Stimulated activated naive B cell treated with anti-CD40 and anti-IgM and Interleukin-4, amounts not matched to agents 10 μg/mL and 1 μg/mL and 100 μg/mL, for 72 hours (primary cell): ENCODE data around the gene PGAP2.
A peak's percentile ranks its signal among the peaks of the same experiment; 100 is the strongest.
"Not testable (repeated sequence)": the region's sequence is repeated elsewhere in the genome, so short reads cannot be mapped to it uniquely, and the experiment has no call there.

ENCODE experiments used
- ATAC-seq, 2 donors: fragments of 150-1000 bp; cut with Tn5 transposase; replicated peaks; 2 replicates each; pipeline ENCODE4 v1.10.0; 2021; ENCODE audit warnings: moderate library complexity in 1 of 2
- DNase-seq: peaks from one replicate; pipeline ENCODE4 v3.0.0; 2021
- H3K27ac Mint-ChIP-seq: one replicate; pipeline ENCODE4 v1.8.0; 2022; ENCODE audit warnings: mild to moderate bottlenecking, mixed read lengths
- H3K27me3 Mint-ChIP-seq, 2 donors: one replicate each; pipeline ENCODE4 v1.8.0; 2022; ENCODE audit warnings: mixed read lengths in 2 of 2
- H3K36me3 Mint-ChIP-seq, 2 donors: one replicate each; pipeline ENCODE4 v1.8.0; 2022; ENCODE audit warnings: mixed read lengths in 2 of 2, mild to moderate bottlenecking in 1 of 2
- H3K4me1 Mint-ChIP-seq, 2 donors: one replicate each; pipeline ENCODE4 v1.8.0; 2022; ENCODE audit warnings: mixed read lengths in 2 of 2, mild to moderate bottlenecking in 1 of 2
- H3K4me3 Mint-ChIP-seq, 2 donors: one replicate each; pipeline ENCODE4 v1.8.0; 2022; ENCODE audit warnings: mild to moderate bottlenecking in 2 of 2, mixed read lengths in 2 of 2, moderate library complexity in 1 of 2
- H3K9me3 Mint-ChIP-seq, 2 donors: one replicate each; pipeline ENCODE4 v1.8.0; 2022; ENCODE audit warnings: mixed read lengths in 2 of 2, mild to moderate bottlenecking in 1 of 2

Gene PGAP2

GRCh38 chr11:3860898-3861393, 52.6 kb downstream of the PGAP2 start:
- DNase-seq, H3K9me3 Mint-ChIP-seq, H3K27me3 Mint-ChIP-seq: not testable (repeated sequence)
- peak; percentile 44 to 63 for ATAC-seq
- Mint-ChIP-seq H3K36me3 (peaks cover 6 to 14% of the 10 kb centered on the region in 2 donors), H3K4me3 (peak overlapping the region; percentile 42 to 76), H3K27ac (peak overlapping the region; percentile 67), H3K4me1 (peaks cover 57 to 86% of the 10 kb centered on the region in 2 donors)

GRCh38 chr11:3861683-3862082, 53.3 kb downstream of the PGAP2 start:
- peaks cover 57 to 87% of the 10 kb centered on the region in 2 donors for H3K4me1 Mint-ChIP-seq
- DNase-seq = no peak
- peak overlapping the region in 1 of 2 donors; percentile 48 for H3K4me3 Mint-ChIP-seq
- H3K27ac Mint-ChIP-seq = peak overlapping the region; percentile 67
- H3K9me3 Mint-ChIP-seq = no peaks in the 10 kb centered on the region
- H3K36me3 Mint-ChIP-seq = peaks cover 6 to 14% of the 10 kb centered on the region in 2 donors
- H3K27me3 Mint-ChIP-seq = no peaks in the 10 kb centered on the region
- no peak for ATAC-seq

DNA sequence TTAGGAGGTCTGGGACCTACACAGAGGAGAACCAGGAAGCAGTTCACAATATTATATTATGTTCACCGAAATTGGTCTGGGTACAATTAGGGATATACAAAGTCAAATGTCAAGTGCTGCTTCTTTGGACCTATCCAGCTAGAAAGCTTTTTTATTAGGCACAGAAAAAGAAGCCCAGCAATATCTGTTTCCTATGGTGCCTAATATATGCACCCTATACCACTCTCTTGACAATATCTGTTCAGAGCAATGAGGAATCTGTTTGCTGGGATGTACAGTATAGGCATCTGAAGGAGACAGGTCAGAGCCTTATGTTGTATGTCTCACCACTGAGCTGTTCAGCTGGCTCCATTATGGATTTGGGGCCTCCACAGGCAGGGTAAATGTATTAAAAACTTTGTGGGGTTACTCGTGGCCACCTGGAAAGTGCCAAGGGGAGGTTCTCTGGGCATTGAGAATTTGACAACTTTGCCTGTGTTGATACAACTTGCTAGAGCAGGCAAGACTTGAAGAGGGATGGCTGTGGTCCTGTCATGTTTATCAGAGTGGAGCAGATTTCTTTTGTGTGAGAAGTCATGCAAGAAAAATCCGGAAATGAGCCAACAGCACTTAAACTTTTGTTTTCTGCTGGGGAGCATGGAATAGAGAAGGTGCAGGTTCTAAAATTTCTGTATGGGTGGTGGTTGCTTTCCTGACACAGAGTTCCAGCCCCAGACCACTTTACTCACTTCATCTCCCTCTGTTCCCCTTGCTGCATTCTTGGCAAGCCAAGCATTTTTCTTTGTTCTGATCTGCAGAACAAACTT, 57.2 kb downstream of the PGAP2 start:
- H3K4me3 Mint-ChIP-seq = peak overlapping the region; percentile 14 to 40
- H3K36me3 Mint-ChIP-seq = peaks cover 6 to 10% of the 10 kb centered on the region in 2 donors
- H3K4me1 Mint-ChIP-seq = peaks cover 55 to 87% of the 10 kb centered on the region in 2 donors
- no peaks in the 10 kb centered on the region for H3K9me3 Mint-ChIP-seq
- DNase-seq (no peak), ATAC-seq (peak; percentile 18 to 35)
- H3K27me3 Mint-ChIP-seq = no peaks in the 10 kb centered on the region
- H3K27ac Mint-ChIP-seq = peak overlapping the region; percentile 59

- Mint-ChIP-seq H3K9me3 (no peaks in the 10 kb centered on the region), H3K27ac (peak overlapping the region; percentile 59), H3K4me1 (peaks cover 54 to 87% of the 10 kb centered on the region in 2 donors), H3K4me3 (peak overlapping the region; percentile 14 to 40), H3K27me3 (no peaks in the 10 kb centered on the region), H3K36me3 (peaks cover 5 to 9% of the 10 kb centered on the region in 2 donors)
- DNase-seq (no peak), ATAC-seq (peak in 1 of 2 donors; percentile 28)
These were observed 57.8 kb downstream of the PGAP2 start for GRCh38 chr11:3866206-3866605.

- peak overlapping the region in 1 of 2 donors; percentile 6 for H3K4me3 Mint-ChIP-seq
- peaks cover 55 to 87% of the 10 kb centered on the region in 2 donors for H3K4me1 Mint-ChIP-seq
- no peaks in the 10 kb centered on the region for H3K27me3 Mint-ChIP-seq
- peaks cover 5 to 7% of the 10 kb centered on the region in 2 donors for H3K36me3 Mint-ChIP-seq
- no peaks in the 10 kb centered on the region for H3K9me3 Mint-ChIP-seq
- ATAC-seq (no peak), DNase-seq (no peak)
- peak overlapping the region; percentile 81 for H3K27ac Mint-ChIP-seq
These were observed 58.5 kb downstream of the PGAP2 start for GRCh38 chr11:3866836-3867208.

- DNase-seq (peak; percentile 48), ATAC-seq (peak; percentile 84 to 90)
- Mint-ChIP-seq H3K4me1 (peaks cover 54 to 87% of the 10 kb centered on the region in 2 donors), H3K27ac (peak overlapping the region; percentile 81), H3K4me3 (peak overlapping the region in 1 of 2 donors; percentile 6), H3K9me3 (no peaks in the 10 kb centered on the region), H3K36me3 (peaks cover 3 to 6% of the 10 kb centered on the region in 2 donors), H3K27me3 (no peaks in the 10 kb centered on the region)
These were observed 59.1 kb downstream of the PGAP2 start for GRCh38 chr11:3867209-3868091.

DNA sequence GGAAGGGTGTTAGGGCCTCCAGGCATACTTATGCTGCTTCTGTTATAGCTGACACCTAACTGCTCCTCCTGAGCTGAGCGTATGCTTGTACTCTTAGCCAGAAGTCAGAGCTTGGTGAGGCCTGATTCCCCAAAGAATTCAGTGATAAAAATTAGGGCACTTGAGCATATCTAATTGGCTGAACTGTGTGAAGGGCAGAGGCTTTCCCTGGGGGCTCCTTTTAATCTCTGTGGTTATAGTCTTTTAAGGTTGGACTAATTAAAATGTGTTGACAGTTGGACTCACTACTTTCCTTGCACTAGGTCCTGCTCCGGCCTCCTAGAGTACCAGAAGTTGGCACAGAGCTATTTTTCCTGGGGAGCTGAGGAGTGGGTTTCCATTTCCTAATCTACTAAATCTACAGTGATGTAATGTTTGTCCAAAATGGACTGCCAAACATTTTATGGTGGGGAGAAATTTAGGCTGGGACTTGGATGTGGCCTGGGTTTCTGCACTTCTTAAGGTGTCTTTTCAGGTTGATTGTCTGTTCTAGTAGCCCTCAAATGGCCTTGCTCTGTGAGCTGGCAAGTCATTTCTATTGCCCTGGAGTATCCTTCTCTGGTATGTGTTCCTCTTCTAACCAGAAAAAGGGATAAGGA, 65.5 kb downstream of the PGAP2 start:
- Mint-ChIP-seq H3K36me3 (peaks cover 8 to 12% of the 10 kb centered on the region in 2 donors), H3K27me3 (no peaks in the 10 kb centered on the region), H3K4me3 (peak overlapping the region in 1 of 2 donors; percentile 44), H3K4me1 (peaks cover 52 to 96% of the 10 kb centered on the region in 2 donors), H3K27ac (no peak overlapping the region), H3K9me3 (no peaks in the 10 kb centered on the region)
- DNase-seq = no peak
- ATAC-seq = peak; percentile 66 to 86
